Prostate gland (tissue), 2 donors: ENCODE results near the gene HOXC6. TPM values are rescaled to one million over a fixed set of nuclear protein-coding genes. Genes with fewer than 3 reads are reported as not detected.
"Not testable (repeated sequence)": the region's sequence is repeated elsewhere in the genome, so short reads cannot be mapped to it uniquely, and the experiment has no call there.

ENCODE experiments used
- DNase-seq: peaks from one replicate; pipeline ENCODE4 v3.0.0-alpha.2; 2019; ENCODE audit warnings: low spot score
- H3K27ac ChIP-seq, 2 donors: fragments of 200-600 bp; sonication (generic); 2 replicates each; pipeline ENCODE4 v1.5.1; 2017 to 2019
- H3K27me3 ChIP-seq: fragments of 200-600 bp; sonication (generic); replicated peaks from 2 replicates; pipeline ENCODE4 v1.5.1; 2019; ENCODE audit not compliant: insufficient read depth
- H3K36me3 ChIP-seq, 2 donors: fragments of 200-600 bp; sonication (generic); 1 replicate in 1 of 2; 2 replicates in 1 of 2; pipeline versions ENCODE4 v1.5.1 to v1.8.1; 2017 to 2019
- H3K4me1 ChIP-seq: fragments of 200-600 bp; sonication (generic); replicated peaks from 2 replicates; pipeline ENCODE4 v1.5.1; 2019
- H3K4me3 ChIP-seq, 2 donors: fragments of 200-600 bp; sonication (generic); 2 replicates each; pipeline ENCODE4 v1.5.1; 2017 to 2019
- H3K9me3 ChIP-seq: fragments of 200-600 bp; sonication (generic); 2 replicates; pipeline ENCODE4 v1.5.1; 2017
- POLR2A ChIP-seq: fragments of 450-650 bp; IDR thresholded peaks from one replicate; pipeline ENCODE4 v1.6.1; 2016; ENCODE audit warnings: antibody characterized with exemption, mild to moderate bottlenecking
- POLR2AphosphoS5 ChIP-seq: sonication (generic); formaldehyde crosslinking; IDR thresholded peaks from one replicate; pipeline ENCODE4 v1.6.1; 2017; ENCODE audit warnings: antibody characterized with exemption
- WGBS: methylation state at CpG from one replicate; pipeline ENCODE4 v1.1.5; 2018; 5-methylcytosine and 5-hydroxymethylcytosine counted together
- intact Hi-C: fragments of 100-400 bp; cut with DNase I; formaldehyde crosslinking; loops from one replicate; pipeline ENCODE4 v1.14.2; 2022
- total RNA-seq, 2 donors: library from RNA; depleted of rRNA; stranded (reverse); fragments of >200 nt; gene quantifications; one replicate each; pipeline ENCODE4 v1.1.0, GENCODE V29; 2016
- TF ChIP-seq, protein P1 (sequence below), 4 experiments: fragments of 200-600 bp in 2 of 4; fragments of 450-650 bp in 2 of 4; sonication (generic) in 2 of 4; IDR thresholded peaks; 1 replicate in 3 of 4; 2 replicates in 1 of 4; pipeline ENCODE4 v1.5.1; 2016 to 2019; ENCODE audit warnings: antibody characterized with exemption in 4 of 4, mild to moderate bottlenecking in 2 of 4, moderate library complexity in 2 of 4

Gene HOXC6
- total RNA-seq, 2 donors from 2014 or later = 1.3 TPM; not detected in 1

- H3K4me3 ChIP-seq = no peak overlapping the region
- H3K4me1 ChIP-seq = no peaks in the 10 kb centered on the region
- H3K36me3 ChIP-seq = no peaks in the 10 kb centered on the region
- H3K9me3 ChIP-seq = no peaks in the 10 kb centered on the region
- no peak for DNase-seq
- no peak for TF ChIP-seq POLR2A
- TF ChIP-seq, protein P1, sequence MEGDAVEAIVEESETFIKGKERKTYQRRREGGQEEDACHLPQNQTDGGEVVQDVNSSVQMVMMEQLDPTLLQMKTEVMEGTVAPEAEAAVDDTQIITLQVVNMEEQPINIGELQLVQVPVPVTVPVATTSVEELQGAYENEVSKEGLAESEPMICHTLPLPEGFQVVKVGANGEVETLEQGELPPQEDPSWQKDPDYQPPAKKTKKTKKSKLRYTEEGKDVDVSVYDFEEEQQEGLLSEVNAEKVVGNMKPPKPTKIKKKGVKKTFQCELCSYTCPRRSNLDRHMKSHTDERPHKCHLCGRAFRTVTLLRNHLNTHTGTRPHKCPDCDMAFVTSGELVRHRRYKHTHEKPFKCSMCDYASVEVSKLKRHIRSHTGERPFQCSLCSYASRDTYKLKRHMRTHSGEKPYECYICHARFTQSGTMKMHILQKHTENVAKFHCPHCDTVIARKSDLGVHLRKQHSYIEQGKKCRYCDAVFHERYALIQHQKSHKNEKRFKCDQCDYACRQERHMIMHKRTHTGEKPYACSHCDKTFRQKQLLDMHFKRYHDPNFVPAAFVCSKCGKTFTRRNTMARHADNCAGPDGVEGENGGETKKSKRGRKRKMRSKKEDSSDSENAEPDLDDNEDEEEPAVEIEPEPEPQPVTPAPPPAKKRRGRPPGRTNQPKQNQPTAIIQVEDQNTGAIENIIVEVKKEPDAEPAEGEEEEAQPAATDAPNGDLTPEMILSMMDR (IDR thresholded peaks at IDR 0.05) = no peak
- TF ChIP-seq POLR2AphosphoS5 = no peak
- intact Hi-C loops = no loop called here
- H3K27ac ChIP-seq = no peak overlapping the region
- WGBS = 41% methylated on average over 2 of the region's 2 CpGs
- peaks cover 65% of the 10 kb centered on the region for H3K27me3 ChIP-seq
Observed at GRCh38 chr12:54041097-54041690, 13.0 kb downstream of the HOXC6 start.

DNA sequence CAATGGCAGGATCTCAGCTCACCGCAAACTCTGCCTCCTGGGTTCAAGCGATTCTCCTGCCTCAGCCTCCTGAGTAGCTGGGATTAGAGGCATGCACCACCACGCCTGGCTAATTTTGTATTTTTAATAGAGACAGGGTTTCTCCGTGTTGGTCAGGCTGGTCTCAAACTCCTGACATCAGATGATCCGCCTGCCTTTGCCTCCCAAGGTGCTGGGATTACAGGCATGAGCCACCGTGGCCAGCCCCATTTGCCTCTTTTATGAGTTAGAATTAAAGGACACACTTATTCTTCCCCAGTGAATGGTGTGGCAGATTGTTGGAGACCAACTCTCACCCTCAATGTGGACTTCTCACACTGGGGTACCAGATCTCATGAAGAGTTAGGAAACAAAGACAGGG is 13.8 kb downstream of the HOXC6 start:
- DNase-seq, H3K4me1 ChIP-seq, H3K36me3 ChIP-seq, H3K4me3 ChIP-seq, H3K9me3 ChIP-seq, H3K27ac ChIP-seq, intact Hi-C loops: not testable (repeated sequence)
- WGBS = 49% methylated on average over 6 of the region's 6 CpGs
- H3K27me3 ChIP-seq = peaks cover 70% of the 10 kb centered on the region

DNA sequence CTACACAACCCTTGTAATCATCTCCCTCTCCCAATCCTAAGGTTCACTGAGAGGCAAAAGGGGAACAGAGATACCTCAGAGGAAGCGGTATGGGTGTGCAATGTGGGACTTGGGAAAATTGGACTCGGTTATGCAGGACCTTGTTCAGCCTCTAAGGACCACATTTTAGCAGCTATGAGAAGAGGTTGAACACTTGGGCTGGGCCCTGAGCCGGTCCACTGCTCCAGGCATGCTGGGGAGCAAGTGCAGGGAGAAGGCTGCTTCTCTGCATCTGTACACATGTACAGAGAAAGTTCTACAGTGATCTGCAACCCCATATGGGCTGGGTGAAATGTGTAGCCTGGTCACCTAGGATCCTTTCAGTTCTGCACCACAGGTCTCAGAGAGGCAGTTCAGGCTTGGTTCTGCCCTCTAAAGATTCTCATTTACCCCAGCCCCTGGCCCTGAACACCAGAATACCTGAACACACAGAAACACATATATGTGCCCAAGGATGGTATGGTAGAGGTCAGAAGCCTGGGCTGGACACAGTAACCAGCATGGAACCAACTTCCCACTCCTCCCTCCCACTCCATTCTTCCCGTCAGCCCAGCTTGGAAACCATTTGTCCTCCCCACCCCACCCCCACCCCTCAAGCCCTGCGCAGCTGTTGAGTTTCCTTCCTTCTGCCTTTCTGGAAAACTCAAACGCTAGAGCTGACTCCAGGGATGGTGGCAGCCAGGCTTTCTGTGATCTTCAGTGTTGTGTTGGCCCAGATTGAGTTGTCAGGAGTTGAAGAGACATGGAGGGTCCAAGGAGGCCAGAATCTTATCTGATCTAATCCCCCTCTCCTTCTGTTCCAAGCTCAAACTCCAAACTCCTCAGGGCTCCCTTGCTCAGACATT is 15.0 kb downstream of the HOXC6 start:
- TF ChIP-seq, protein P1 (IDR thresholded peaks at IDR 0.05) = no peak
- TF ChIP-seq POLR2A = no peak
- no peak for TF ChIP-seq POLR2AphosphoS5
- H3K4me3 ChIP-seq = no peak overlapping the region
- H3K9me3 ChIP-seq = no peaks in the 10 kb centered on the region
- WGBS = 35% methylated on average over 6 of the region's 6 CpGs
- no peak overlapping the region for H3K27ac ChIP-seq
- DNase-seq = no peak
- H3K4me1 ChIP-seq = no peaks in the 10 kb centered on the region
- H3K27me3 ChIP-seq = peaks cover 76% of the 10 kb centered on the region
- no peaks in the 10 kb centered on the region for H3K36me3 ChIP-seq
- intact Hi-C loops = no loop called here

DNA sequence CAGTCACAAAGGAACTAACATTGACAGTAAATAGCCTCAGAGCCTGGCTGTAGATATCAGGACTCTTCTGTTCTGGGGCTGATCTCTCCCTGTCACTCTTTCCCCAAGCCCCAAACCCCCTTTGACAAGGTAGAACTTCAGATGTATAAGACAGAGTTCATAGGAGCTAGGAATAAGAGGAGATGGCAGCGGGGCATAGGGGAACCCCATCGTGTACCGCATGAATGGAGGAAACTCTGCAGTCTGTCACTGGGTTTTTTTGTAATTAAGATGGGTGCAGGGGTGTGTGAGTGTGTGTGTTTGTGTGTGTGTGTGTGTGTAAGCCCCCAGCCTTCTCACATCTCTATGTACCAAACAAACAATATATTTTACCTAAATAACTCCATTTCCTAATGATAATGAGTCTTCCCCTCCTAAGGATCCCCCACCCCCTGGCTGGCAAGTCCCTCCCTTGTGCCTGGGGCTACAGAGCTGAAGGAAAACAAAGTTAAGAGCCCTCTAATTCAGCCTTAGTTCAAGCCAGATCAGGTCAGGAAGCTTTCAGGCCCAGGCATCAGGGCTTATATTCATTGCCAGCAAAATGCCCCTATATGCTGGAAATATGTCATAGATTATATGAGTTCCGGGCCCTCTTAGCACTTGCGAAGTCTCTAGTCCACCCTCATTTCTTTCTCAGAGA is 16.3 kb downstream of the HOXC6 start:
- Histone ChIP-seq H3K9me3 (no peaks in the 10 kb centered on the region), H3K27me3 (peaks cover 80% of the 10 kb centered on the region), H3K27ac (no peak overlapping the region), H3K4me3 (no peak overlapping the region), H3K36me3 (no peaks in the 10 kb centered on the region), H3K4me1 (no peaks in the 10 kb centered on the region)
- intact Hi-C loops = no loop called here
- WGBS = 30% methylated on average over 5 of the region's 5 CpGs
- TF ChIP-seq POLR2AphosphoS5 (no peak), POLR2A (no peak)
- TF ChIP-seq, protein P1 (IDR thresholded peaks at IDR 0.05) = no peak
- DNase-seq = no peak

DNA sequence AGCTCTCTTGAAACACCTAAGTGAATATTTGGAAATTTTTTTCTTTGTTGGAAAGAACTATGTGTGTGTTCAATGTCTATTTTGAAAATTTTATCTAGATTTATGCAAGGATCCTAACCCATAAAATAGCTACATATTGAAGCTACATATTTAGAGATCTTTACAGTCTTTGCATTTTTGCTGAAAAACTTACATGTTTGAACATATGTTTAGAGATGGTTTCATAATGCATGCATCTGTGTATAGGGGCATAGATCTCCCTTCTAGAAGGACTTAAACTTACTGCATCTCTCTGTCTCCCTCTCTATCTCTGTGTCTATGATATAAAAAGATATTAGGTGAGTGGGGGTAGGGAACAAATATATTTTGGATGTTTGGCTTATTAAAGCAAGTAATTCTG is 17.2 kb downstream of the HOXC6 start:
- DNase-seq = no peak
- H3K36me3 ChIP-seq = no peaks in the 10 kb centered on the region
- H3K27me3 ChIP-seq = peaks cover 83% of the 10 kb centered on the region
- H3K4me3 ChIP-seq = no peak overlapping the region
- TF ChIP-seq, protein P1 (IDR thresholded peaks at IDR 0.05) = no peak
- H3K9me3 ChIP-seq = no peaks in the 10 kb centered on the region
- intact Hi-C loops = no loop called here
- no peak overlapping the region for H3K27ac ChIP-seq
- no peaks in the 10 kb centered on the region for H3K4me1 ChIP-seq
